ENCODE data around the gene CNIH4.

- no peak for TF ChIP-seq YY1 (IDR thresholded peaks at IDR 0.05; ENCODE audit: insufficient read depth, insufficient read length)
- TF ChIP-seq SUZ12 (IDR thresholded peaks at IDR 0.05; ENCODE audit: extremely low read depth, insufficient read depth, insufficient read length) = no peak
Observed at GRCh38 chr1:224329484-224329841, 27.2 kb upstream of the CNIH4 start.

Measured in NT2/D1 (cell line).